ENCODE measurements around the gene CFAP221. TPM values are rescaled to one million over a fixed set of nuclear protein-coding genes. Genes with fewer than 3 reads are reported as not detected.

The CFAP221 gene
- total and polyA plus RNA-seq, 10 of the 15 experiments (the other 5 are each of a cell fraction or from before 2014, with no cell fraction given), result not detected

DNA sequence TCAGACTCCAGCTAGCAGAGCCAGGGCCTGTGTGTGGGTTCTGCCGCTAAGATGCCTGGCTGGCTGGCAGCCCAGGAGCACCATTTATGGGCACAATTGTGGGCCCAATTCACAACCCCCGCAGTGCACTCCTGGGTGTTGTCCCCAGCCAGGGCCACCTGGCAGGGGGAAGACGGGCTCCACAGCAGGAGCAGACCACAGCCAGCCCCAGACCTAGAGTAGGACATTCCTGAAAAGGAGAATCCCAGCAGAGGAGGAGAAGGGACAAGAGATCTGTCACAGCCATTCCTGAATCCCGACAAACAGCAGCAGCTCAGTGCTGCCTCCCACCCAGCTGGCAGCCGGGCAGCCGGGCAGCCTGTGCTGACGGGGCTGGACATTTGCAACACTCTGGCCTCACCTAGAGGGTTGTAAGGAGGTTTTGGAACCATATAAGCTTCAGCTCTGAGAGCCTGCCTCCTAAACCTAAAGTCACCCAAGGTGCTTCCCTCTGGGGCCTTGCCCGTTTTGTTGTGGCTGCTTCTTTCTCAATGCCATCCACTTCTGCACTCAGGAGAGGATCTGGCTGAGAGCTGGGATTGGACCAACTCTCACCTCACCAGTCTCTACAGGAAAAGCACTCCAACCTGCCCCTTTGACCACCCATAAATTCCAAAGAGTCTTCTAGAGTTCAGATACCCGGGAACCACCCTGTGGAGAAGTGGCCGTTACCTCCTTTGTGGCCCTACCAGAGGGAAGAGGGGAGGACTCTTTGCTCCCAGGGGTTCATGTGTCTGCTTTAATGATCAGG, 130.7 kb downstream of the CFAP221 start:
- Histone ChIP-seq H3K27ac (ENCODE audit: control insufficient read depth, insufficient read depth) (no peak overlapping the region), H3K79me2 (ENCODE audit: control insufficient read depth, insufficient read depth, low read length) (peaks cover 9% of the 10 kb centered on the region), H3K27me3 (replicated peaks in 1 of 2; ENCODE audit: control insufficient read depth in 2 of 2, insufficient read depth in 2 of 2, low read length in 1 of 2) (no peaks in the 10 kb centered on the region; a peak in 1 of 4 replicates), H3K36me3 (ENCODE audit: control insufficient read depth in 2 of 2, insufficient read depth in 2 of 2, low read length in 1 of 2) (no peaks in the 10 kb centered on the region), H4K20me1 (ENCODE audit: control insufficient read depth, insufficient read depth) (no peaks in the 10 kb centered on the region), H3K4me2 (ENCODE audit: control insufficient read depth, insufficient read depth) (no peak overlapping the region), H3K9ac (ENCODE audit: control insufficient read depth, insufficient read depth, low read length) (no peak overlapping the region), H2AFZ (ENCODE audit: control insufficient read depth, low read depth, low read length) (no peak overlapping the region), H3K9me3 (replicated peaks; ENCODE audit: control insufficient read depth, insufficient read depth, low read length) (no peaks in the 10 kb centered on the region), H3K4me1 (ENCODE audit: control insufficient read depth, insufficient read depth, low read length) (no peaks in the 10 kb centered on the region; the same call in 1 of the 2 replicates), H3K4me3 (no peak overlapping the region)
- in situ Hi-C loops (cut with MboI), result no loop called here
- SMC1A ChIA-PET (ENCODE audit: uncharacterized antibody, unreplicated experiment), result no interaction called here
- 26% methylated on average over 10 of the region's 10 CpGs for WGBS (ENCODE audit: insufficient coverage, insufficient replicate concordance, low lambda C conversion rate, missing lambda C conversion rate)
- no peak for ATAC-seq
- intact Hi-C loops (cut with micrococcal nuclease; ENCODE audit: unreplicated experiment), result no loop called here
- FAIRE-seq, result no peak
- no TSS peak for BruUV-seq (replicated peaks)
- RAD21 ChIA-PET (ENCODE audit: unreplicated experiment), result no interaction called here
- TF ChIP-seq TCF7 (IDR thresholded peaks at IDR 0.05; ENCODE audit: borderline replicate concordance) (no peak), KLF5 (IDR thresholded peaks at IDR 0.05; ENCODE audit: partially characterized antibody) (no peak), RAD21 (IDR thresholded peaks at IDR 0.05; ENCODE audit: insufficient read depth, low read depth, low read length) (no peak), RB1 (IDR thresholded peaks at IDR 0.05; ENCODE audit: borderline replicate concordance) (no peak), ZNF384 (IDR thresholded peaks at IDR 0.05; ENCODE audit: borderline replicate concordance, low read depth, low read length) (no peak), TAF1 (IDR thresholded peaks at IDR 0.05; ENCODE audit: borderline replicate concordance, low read depth, low read length) (no peak), IKZF2 (IDR thresholded peaks at IDR 0.05) (no peak), MEF2A (IDR thresholded peaks at IDR 0.05; ENCODE audit: insufficient read depth, low read depth, low read length) (no peak), NKRF (conservative IDR thresholded peaks at IDR 0.05) (no peak), ASH2L (IDR thresholded peaks at IDR 0.05; ENCODE audit: borderline replicate concordance, low read depth) (no peak), CREM (IDR thresholded peaks at IDR 0.05; ENCODE audit: low read depth) (no peak), CHD4 (IDR thresholded peaks at IDR 0.05) (no peak), BRCA1 (IDR thresholded peaks at IDR 0.05; ENCODE audit: low read depth, low read length) (no peak)
- TF ChIP-seq, protein P1, sequence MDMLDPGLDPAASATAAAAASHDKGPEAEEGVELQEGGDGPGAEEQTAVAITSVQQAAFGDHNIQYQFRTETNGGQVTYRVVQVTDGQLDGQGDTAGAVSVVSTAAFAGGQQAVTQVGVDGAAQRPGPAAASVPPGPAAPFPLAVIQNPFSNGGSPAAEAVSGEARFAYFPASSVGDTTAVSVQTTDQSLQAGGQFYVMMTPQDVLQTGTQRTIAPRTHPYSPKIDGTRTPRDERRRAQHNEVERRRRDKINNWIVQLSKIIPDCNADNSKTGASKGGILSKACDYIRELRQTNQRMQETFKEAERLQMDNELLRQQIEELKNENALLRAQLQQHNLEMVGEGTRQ (IDR thresholded peaks at IDR 0.05; ENCODE audit: borderline replicate concordance, low read depth, low read length), result no peak
- CTCF ChIA-PET, result interaction anchor here (1.2 to 1.3 kb wide), 2 partner anchors 10 to 32 kb away, joined by 5 to 6 read pairs; no protein-coding TSS in a partner anchor
- POLR2A ChIA-PET, result interaction anchor here (0.5 kb wide), 1 partner anchor 284 kb away, joined by 5 read pairs; no protein-coding TSS in a partner anchor
- DNase-seq (ENCODE audit: low read depth, low spot score), result no peak
